SK-N-SH treated with all-trans-retinoic acid at 6 μM for 48 hours (cell line): ENCODE measurements around the gene NEIL3.

ENCODE experiments used
- CSDC2 ChIP-seq: fragments of 250-450 bp; sonication (Bioruptor Pico); IDR thresholded peaks from 2 replicates; pipeline ENCODE4 v1.5.0; 2020; ENCODE audit warnings: mild to moderate bottlenecking, moderate library complexity
- TOX ChIP-seq: fragments of 250-450 bp; sonication (Bioruptor Pico); IDR thresholded peaks from 2 replicates; pipeline ENCODE4 v1.8.0; 2021; ENCODE audit warnings: mild to moderate bottlenecking, moderate library complexity, borderline replicate concordance

DNA sequence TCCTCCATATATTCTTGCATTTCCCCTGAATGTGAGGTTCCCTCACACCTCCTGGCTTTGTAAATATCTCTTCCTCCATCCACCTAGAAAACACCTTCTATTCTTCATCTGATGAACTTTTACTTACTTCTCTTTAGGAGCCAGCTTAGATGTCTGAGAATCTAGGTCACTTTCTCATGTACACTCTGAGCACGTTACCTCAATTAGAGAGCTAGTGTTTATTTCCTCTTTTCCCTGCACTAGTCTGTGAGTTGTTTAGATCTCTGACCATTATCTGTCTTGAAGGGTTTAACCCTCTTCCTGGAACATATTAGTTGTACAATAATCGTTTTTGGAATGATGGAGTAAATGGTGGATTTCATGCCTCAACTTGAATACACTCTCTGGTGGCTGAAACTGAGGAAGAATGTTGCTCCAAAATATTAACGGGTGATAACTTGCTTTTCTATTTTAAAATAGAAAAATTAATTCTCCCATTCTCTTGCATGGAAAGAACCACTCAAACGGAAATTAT lies 8.5 kb upstream of the NEIL3 start:
- TF ChIP-seq CSDC2 (CRISPR knock-in tag) (no peak), TOX (no peak)
